GM12891 (cell line): ENCODE data around the gene GARIN3.
"Not testable (repeated sequence)": the region's sequence is repeated elsewhere in the genome, so short reads cannot be mapped to it uniquely, and the experiment has no call there.

Experiments used
- PAX5 ChIP-seq: IDR thresholded peaks from 2 replicates; pipeline ENCODE4 v1.6.1; 2011; ENCODE audit warnings: low read length, moderate library complexity, mild to moderate bottlenecking; ENCODE audit not compliant: insufficient read depth, severe bottlenecking
- POLR2A ChIP-seq: IDR thresholded peaks from 2 replicates; pipeline ENCODE4 v1.6.1; 2011; ENCODE audit warnings: low read depth, low read length, control low read depth
- POLR2AphosphoS5 ChIP-seq: IDR thresholded peaks from 2 replicates; pipeline ENCODE4 v1.6.1; 2011; ENCODE audit warnings: low read depth, low read length, control low read depth
- POU2F2 ChIP-seq: IDR thresholded peaks from 2 replicates; pipeline ENCODE4 v1.6.1; 2011; ENCODE audit warnings: low read depth, mild to moderate bottlenecking, control low read depth, low read length, moderate library complexity
- SPI1 ChIP-seq: IDR thresholded peaks from 2 replicates; pipeline ENCODE4 v1.6.1; 2011; ENCODE audit warnings: low read depth, low read length, control low read depth
- TAF1 ChIP-seq: IDR thresholded peaks from 2 replicates; pipeline ENCODE4 v1.6.1; 2011; ENCODE audit warnings: low read depth, low read length, control low read depth

- TF ChIP-seq POLR2A, POLR2AphosphoS5, TAF1, SPI1, POU2F2, PAX5: not testable (repeated sequence)
These were observed 44.6 kb upstream of the GARIN3 start for GRCh38 chr5:157210652-157211051.
